Ishikawa (cell line): ENCODE results near the gene CEP135.

Source experiments
- CEBPB ChIP-seq: IDR thresholded peaks from 2 replicates; pipeline ENCODE4 v1.6.1; 2012
- CREB1 ChIP-seq: IDR thresholded peaks from 2 replicates; pipeline ENCODE4 v1.6.1; 2012; ENCODE audit warnings: low read depth
- EGR1 ChIP-seq: IDR thresholded peaks from 2 replicates; pipeline ENCODE4 v1.6.1; 2012
- EP300 ChIP-seq: IDR thresholded peaks from 2 replicates; pipeline ENCODE4 v1.6.1; 2012; ENCODE audit warnings: borderline replicate concordance
- FOXM1 ChIP-seq: IDR thresholded peaks from 2 replicates; pipeline ENCODE4 v1.6.1; 2012; ENCODE audit warnings: low read depth, borderline replicate concordance
- NFIC ChIP-seq: IDR thresholded peaks from 2 replicates; pipeline ENCODE4 v1.6.1; 2012
- RAD21 ChIP-seq: IDR thresholded peaks from 2 replicates; pipeline ENCODE4 v1.6.1; 2012; ENCODE audit warnings: low read depth
- TAF1 ChIP-seq: IDR thresholded peaks from 2 replicates; pipeline ENCODE4 v1.6.1; 2012; ENCODE audit warnings: low read depth, mild to moderate bottlenecking
- TCF12 ChIP-seq: IDR thresholded peaks from 2 replicates; pipeline ENCODE4 v1.6.1; 2012; ENCODE audit warnings: low read depth
- USF1 ChIP-seq: IDR thresholded peaks from 2 replicates; pipeline ENCODE4 v1.6.1; 2012
- YY1 ChIP-seq: IDR thresholded peaks from 2 replicates; pipeline ENCODE4 v1.6.1; 2012; ENCODE audit warnings: low read depth
- ZBTB7A ChIP-seq: IDR thresholded peaks from 2 replicates; pipeline ENCODE4 v1.6.1; 2012; ENCODE audit warnings: low read depth
- TF ChIP-seq, protein P1 (sequence below): IDR thresholded peaks from 2 replicates; pipeline ENCODE4 v1.6.1; 2012; ENCODE audit warnings: low read depth, mild to moderate bottlenecking
- TF ChIP-seq, protein P2 (sequence below): IDR thresholded peaks from 2 replicates; pipeline ENCODE4 v1.6.1; 2012

DNA sequence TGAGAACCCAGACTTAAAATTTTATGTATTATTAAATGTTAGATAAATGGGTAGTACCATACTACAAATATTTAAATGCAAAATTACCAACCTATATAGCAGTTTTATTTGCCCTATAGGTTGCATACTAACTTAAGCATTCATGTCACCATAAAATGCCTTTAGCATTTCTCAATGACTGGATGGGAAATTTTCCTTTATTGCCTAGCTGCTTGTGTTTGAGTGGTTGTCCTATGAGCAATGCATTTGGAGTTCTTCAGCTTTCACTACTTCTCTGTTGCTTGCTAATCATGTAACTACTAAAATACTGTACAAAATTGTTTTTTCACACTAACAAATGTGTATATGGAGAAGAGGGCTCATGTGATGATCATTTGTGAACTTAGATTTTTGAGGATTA, 44.2 kb upstream of the CEP135 start:
- TF ChIP-seq YY1: no peak
- no peak for TF ChIP-seq TAF1
- TF ChIP-seq, protein P1, sequence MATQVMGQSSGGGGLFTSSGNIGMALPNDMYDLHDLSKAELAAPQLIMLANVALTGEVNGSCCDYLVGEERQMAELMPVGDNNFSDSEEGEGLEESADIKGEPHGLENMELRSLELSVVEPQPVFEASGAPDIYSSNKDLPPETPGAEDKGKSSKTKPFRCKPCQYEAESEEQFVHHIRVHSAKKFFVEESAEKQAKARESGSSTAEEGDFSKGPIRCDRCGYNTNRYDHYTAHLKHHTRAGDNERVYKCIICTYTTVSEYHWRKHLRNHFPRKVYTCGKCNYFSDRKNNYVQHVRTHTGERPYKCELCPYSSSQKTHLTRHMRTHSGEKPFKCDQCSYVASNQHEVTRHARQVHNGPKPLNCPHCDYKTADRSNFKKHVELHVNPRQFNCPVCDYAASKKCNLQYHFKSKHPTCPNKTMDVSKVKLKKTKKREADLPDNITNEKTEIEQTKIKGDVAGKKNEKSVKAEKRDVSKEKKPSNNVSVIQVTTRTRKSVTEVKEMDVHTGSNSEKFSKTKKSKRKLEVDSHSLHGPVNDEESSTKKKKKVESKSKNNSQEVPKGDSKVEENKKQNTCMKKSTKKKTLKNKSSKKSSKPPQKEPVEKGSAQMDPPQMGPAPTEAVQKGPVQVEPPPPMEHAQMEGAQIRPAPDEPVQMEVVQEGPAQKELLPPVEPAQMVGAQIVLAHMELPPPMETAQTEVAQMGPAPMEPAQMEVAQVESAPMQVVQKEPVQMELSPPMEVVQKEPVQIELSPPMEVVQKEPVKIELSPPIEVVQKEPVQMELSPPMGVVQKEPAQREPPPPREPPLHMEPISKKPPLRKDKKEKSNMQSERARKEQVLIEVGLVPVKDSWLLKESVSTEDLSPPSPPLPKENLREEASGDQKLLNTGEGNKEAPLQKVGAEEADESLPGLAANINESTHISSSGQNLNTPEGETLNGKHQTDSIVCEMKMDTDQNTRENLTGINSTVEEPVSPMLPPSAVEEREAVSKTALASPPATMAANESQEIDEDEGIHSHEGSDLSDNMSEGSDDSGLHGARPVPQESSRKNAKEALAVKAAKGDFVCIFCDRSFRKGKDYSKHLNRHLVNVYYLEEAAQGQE: no peak
- no peak for TF ChIP-seq USF1
- no peak for TF ChIP-seq TCF12
- TF ChIP-seq CREB1: no peak
- TF ChIP-seq CEBPB: no peak
- TF ChIP-seq, protein P2, sequence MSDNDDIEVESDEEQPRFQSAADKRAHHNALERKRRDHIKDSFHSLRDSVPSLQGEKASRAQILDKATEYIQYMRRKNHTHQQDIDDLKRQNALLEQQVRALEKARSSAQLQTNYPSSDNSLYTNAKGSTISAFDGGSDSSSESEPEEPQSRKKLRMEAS: no peak
- no peak for TF ChIP-seq EP300
- no peak for TF ChIP-seq FOXM1
- no peak for TF ChIP-seq RAD21
- TF ChIP-seq ZBTB7A: no peak
- TF ChIP-seq NFIC: no peak
- TF ChIP-seq EGR1: no peak
